Urothelium cell line (cell line): ENCODE measurements around the gene ACTN2.
"Not testable (repeated sequence)": the region's sequence is repeated elsewhere in the genome, so short reads cannot be mapped to it uniquely, and the experiment has no call there.

Source experiments
- DNase-seq: peaks from one replicate; pipeline ENCODE4 v3.0.0; 2011; ENCODE audit warnings: low spot score, mixed read lengths
- FAIRE-seq: peaks from 2 replicates; lab custom pipeline; 2011; peaks lifted over from hg19 to GRCh38; lab: Jason Lieb, UNC

The ACTN2 gene

DNA sequence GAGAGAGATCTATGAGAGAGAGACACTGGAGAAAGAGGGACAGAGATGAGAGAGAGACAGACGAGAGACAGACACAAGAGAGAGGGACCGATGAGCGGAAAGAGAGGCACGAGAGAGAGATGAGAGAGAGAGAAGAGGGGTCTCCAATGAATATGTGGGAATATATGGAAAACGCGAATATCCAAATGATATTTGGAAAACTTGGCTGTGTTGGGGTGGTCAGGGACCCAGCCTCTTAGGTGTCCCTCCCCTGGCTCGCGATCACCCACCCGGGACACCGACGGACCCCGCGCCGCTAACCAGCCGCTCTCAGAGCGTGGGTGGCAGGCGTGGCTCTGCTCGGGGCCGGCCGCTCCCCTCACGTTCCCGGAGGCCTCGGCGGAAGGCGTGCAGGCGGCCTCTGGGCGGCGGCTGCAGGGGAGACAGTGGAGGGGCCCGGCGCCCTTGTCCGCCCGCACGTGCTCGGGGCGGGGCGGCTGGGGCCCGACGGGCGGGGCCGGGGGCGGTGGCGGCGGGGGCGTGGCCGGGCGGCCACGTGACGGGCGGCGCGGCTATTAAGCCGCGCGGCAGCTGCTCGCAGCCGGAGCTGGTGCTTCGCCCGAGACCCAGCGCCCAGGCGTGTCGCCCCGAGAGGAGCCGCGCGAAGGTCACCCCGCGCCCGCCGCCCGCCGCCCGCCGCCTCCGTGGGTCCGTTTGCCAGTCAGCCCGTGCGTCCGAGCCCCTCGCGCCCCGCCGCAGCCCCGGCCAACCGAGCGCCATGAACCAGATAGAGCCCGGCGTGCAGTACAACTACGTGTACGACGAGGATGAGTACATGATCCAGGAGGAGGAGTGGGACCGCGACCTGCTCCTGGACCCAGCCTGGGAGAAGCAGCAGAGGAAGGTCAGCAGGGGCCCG lies at the start of gene ACTN2:
TSS of gene ACTN2 (plus strand) at position 583 of the 898 bp plus-strand sequence. CDS start at position 758, 175 bp downstream.
- DNase-seq = peak; percentile 84
- FAIRE-seq = no peak

DNA sequence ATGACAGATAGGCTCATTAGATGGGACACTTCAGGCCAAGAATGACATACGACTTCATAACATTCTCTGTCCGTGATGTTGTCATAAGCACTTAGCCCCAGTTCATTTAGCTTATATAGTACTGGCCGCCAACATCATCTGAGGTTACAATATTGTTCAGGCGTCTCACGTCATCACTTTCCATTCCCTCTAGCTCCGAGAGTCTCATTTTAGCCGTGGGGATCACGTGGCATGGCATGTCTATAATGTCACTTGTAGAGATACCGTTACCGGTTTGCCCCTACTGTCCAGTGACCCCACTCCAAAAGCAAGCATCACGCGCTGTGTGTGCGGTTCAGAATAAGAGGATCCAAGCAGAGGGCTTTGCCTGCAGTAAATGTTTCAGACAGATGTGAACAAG lies 47.4 kb upstream of the ACTN2 start:
- DNase-seq (no peak), FAIRE-seq (no peak)

DNA sequence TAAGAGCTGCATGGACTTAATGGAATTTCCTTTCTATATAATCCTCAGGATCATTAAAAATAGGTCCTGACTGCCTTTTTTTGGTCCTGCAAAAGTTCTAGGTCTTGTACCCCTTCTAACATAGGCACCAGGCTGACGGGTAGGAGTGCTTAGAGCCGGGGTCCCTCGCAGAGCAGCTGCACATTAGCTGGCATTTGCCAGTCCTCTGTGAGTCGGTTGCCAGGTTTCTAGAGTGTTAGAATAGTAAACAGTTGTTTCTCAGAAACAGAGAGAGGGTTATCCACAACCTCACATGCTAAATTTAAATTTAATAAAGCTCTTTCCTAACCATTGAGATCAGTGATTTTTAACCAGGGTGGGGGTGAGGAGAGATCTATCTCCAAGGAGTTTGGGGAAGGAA lies 46.6 kb upstream of the ACTN2 start:
- DNase-seq = no peak
- no peak for FAIRE-seq

DNA sequence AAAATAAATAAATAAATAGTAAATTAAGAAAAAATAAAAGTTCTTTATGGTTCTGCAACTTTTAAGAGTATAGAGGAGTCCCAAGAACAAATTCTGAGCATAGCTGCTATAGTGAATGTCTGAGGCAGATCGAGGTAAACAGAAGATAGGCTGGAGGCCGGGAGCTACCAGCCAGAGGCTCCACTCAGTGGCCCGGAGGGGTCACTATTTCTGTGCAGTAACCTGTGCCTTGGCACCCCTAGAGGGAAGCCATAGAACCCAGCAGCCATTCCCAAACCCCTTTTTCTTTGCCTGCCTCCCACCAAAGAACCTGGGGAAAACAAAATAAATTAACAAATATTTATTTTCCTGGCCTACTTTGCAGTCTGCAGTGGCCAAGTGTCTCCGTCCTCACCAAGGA lies 43.5 kb upstream of the ACTN2 start:
- no peak for DNase-seq
- FAIRE-seq = no peak

DNA sequence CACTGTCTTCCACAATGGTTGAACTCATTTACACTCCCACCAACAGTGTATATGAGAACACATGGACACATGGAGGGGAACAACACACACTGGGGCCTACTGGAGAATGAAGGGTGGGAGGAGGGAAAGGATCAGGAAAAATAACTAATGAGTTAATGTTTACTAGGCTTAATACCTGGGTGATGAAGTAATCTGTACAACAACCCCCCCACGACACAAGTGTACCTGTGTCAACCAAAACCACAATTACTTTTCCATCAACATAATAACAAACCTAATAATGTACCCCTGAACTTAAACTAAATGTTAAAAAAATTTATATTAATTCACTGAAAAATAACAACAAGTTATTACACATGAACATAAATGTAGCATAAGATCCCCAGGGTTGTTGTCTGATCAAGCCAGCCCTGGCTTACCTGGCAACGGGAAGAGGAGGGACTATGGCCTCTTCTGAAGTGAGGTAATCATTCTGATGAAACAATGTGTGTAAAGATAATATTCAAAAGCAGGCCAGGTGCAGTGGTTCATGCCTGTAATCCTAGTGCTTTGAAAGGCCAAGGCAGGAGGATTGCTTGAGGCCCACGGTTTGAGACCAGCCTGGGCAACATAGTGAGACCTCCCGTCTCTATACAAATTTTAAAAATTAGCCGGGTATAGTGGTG lies 41.2 kb upstream of the ACTN2 start:
- DNase-seq = no peak
- FAIRE-seq = no peak

DNA sequence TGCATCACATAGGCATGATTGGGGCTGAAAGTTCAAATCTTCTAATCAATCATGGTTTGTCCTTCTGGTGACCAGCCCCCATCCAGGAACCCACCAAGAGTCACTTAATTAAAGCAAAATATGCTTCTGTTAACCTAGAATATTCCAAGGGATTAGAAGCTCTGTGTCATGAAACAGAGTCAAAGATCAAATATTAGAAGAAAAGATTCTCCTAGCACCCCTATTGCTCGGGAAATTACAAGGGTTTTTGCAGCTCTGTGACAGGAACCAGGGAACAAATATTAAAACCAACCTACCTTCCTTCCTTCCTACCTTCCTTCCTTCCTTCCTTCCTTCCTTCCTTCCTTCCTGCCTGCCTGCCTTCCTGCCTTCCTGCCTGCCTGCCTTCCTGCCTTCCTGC lies 31.8 kb upstream of the ACTN2 start:
- DNase-seq (no peak), FAIRE-seq (no peak)

DNA sequence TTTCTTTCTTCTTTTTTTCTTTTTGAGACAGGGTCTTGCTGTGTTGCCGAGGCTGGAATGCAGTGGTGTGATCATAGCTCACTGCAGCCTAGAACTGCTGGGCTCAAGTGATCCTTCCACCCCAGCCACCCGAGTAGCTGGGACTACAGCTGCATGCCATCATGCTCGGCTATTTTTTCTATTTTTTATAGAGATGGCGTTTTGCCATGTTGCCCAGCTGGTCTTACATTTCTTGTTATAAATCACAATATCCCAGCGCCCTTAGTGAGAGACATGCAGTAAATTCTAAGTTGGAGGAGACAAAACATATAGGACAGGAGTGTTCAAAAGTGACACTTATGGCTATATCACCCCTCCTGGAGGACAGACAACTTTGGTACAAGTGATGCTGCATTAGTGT lies 31.3 kb upstream of the ACTN2 start:
- no peak for FAIRE-seq
- DNase-seq = no peak

DNA sequence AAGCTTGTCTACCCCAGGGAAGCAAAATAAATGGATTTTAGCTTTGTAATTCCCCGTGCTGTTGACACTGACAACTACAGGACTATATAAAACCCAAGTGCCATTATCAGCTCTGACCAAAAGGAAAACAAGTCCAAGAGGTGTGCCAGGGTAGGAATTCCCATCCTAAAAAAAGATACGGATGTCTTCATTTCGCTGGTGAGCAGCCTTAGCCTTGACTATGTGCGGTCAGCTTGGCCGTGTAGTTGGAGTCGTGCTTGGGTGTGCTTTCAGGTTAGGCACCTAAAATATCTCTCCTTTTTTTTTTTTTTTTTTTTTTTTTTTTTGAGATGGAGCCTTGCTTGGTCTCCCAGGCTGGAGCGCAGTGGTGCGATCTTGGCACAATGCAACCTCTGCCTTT lies 28.9 kb upstream of the ACTN2 start:
- DNase-seq = no peak
- no peak for FAIRE-seq

DNA sequence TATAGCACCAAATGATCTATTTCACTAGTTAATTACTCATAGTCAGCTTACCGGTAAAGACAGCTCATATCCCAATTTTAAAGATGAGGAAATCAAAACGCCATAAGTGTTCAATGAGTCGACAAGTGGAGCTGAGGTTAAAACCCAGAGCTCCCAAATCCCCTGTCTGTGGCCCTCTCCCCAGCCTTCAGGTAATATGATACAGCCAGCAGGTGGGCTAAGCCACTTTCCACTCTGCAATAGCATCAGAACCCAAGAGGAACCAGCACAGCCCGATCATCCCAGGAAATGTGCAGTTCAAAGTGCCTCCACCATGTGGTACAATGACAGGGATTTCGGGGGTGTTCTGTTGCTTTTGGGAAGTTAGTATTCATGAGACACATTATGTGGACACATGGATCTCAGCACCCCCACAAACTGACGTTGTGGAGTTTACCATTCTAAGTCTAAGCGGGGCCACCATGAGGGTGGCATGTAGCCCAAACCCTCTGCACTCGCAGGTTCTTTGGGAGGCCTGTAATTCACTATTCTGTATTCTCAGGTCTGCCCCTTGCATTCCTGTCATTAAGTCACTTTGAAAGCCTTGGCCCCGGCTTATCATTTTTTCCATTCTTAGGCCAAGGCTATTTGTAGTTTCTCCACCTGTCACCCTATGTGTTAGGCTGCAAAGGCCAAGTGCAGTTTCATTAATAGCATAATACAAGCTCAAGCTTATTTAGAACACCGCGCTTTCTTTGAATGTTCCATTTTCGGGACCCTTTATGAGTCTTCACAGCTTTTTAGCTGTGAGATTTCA lies 26.3 kb upstream of the ACTN2 start:
- DNase-seq (no peak), FAIRE-seq (no peak)

DNA sequence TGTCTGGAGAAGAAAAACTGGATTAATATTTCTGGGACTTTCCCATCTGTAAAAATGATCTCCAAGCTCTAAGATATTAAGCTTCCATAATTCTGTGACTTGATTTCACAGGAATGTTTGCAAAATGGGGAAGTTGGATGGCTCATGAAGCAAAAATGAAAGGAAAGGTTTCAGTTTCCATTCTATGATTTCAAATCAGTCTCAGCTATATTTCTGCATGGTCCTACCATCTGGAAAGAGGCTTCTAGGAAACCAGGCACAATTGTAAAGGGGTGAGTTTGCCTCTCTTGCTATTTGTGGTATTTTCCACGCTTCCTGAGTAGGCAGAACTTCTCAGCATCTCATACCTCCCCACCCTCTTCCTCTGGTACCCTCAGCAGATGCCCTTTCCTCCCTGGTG lies 22.4 kb upstream of the ACTN2 start:
- no peak for FAIRE-seq
- no peak for DNase-seq

DNA sequence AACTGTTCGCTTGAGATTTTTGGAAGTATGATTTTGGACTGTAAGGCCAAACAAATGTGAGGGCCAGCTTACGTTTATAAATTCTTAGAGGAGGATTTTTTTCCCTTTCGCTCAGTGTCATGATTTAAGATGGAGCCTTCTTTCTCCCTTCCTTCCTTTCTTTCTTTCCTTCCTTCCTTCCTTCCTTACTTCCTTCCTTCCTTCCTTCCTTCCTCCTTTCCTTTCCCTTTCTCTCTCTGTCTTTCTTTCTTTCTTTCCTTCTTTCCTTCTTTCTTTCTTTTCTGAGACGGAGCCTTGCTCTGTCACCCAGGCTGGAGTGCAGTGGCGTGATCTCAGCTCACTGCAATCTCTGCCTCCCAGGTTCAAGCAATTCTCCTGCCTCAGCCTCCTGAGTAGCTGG lies 17.4 kb upstream of the ACTN2 start:
- not testable (repeated sequence) for FAIRE-seq, DNase-seq

DNA sequence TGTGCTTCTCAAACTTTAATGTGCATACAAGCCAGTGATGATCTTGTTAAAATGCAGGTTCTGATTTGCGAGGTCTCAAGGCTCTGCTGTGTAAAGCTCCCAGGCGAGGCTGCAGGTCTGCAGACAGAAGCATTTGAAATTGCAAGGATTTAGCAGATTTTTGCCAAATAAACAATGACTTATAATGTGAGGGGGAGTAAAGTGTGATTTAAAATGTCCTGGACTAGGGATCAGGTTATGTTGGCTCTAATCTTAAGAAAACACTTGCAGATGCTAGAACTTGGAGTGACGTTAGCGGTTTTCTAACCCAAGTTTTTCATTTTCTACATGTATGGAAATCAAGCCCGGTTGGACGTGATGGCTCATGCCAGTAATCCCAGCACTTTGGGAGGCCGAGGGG lies 16.2 kb upstream of the ACTN2 start:
- FAIRE-seq (no peak), DNase-seq (no peak)

DNA sequence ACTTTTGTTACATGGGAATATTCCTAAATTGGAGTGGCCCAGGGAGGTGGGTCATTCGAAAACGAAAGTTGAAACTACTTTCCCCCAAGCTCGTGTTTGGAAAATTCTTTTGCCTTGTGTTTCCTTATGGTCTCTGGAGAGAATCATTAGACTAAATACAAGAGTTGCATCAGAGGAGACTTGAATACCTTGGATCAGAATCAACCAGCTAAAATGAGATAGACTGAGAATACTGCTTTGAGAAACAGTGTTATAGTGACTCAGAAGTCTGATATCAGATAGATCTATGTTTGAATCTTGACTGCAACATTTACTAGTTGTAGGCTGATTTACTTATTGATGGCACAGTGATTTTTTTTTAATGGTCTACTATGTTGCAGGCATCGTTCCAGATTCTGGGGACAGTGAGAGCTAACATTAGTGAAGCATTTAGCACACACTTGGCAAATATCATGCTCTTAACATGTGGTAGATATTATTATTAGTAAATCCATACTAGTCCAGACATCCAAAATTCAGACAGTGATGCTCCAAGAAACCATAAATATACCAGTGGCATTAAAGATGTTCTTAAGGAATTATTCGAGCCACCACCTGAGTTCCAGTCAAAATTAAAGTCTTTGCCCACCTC lies 12.9 kb upstream of the ACTN2 start:
- DNase-seq = no peak
- FAIRE-seq = no peak

DNA sequence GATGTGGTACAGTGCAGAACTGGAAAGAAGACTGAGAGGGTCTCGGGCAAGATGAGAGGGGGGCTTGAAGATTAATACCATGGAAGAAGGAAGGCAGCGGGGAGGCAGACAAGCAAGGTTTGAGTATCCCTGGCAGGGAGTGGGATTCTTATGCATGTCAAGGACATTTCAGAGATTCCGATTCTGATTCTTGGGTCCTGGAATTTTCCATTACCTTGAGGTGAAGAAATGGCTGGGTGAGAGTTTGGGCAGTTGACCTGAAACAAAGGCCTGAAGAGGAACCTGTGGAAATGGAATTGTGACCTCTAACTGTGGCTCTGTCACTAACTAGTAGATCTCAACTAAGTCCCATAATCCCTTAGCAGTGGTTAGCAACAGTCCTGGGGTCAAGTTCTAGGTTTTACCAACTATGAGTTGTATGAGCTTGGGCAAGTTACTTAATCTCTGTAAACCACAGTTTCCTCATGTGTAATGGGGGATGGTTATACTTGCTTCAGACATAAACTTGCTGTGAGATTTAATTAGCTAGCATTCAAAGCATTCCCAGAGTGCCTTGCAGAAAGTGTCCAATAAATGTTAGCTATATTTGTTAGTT lies 8.6 kb upstream of the ACTN2 start:
- DNase-seq = no peak

DNA sequence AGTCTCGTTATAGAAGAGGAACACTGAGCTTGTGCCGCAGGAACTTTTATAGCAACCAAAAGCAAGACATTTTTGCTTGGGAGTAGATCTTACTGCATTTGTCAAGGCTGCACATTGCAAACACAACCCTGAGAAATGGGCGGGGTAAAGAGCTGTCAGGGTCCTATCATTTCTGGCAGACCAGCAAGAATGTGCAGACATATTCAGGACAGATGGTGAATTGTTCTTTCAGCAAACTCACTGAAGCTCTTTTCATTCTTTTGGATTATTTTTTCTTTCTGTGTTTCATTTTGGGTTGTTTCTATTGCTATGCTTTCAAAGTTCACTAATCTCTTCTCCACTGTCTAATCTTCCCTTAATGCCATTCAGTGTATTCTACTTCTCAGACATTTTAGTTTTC lies 5.1 kb upstream of the ACTN2 start:
- no peak for FAIRE-seq

More for the DNA sequence above, 8.6 kb upstream of the ACTN2 start:
- FAIRE-seq = no peak

DNA sequence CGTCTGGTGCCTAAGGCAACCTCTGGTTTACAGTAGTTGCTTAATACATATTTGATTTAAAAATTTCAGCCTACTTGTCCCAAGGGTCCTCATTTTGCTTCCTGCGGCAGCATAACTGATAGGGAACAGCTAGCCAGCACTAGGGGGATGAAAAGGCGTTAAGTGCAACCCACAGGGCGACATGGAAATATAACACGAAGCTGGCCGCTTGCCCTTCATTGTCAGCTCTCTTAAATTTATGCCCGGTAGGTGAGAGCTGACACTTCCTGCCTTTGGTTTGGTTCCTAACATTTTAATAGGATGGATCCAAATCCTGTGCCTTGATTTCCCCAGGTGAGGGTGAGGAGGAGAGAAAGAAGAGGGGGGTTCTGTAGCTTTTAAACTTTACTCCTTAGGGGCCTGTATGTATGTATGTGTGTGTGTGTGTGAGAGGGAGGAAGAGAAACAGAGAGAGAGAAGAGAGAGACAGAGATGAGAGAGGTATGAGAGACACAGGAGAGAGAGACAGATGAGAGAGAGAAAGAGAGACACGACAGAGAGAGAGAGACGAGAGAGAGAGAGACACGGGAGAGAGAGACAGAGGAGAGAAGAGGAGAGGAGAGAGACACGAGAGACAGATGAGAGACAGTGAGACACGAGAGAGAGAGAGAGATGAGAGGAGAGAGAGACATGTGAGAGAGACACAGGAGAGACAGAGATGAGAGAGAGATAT lies 938 bp upstream of the ACTN2 start:
- DNase-seq (no peak), FAIRE-seq (no peak)

More for the DNA sequence above, 5.1 kb upstream of the ACTN2 start:
- no peak for DNase-seq

DNA sequence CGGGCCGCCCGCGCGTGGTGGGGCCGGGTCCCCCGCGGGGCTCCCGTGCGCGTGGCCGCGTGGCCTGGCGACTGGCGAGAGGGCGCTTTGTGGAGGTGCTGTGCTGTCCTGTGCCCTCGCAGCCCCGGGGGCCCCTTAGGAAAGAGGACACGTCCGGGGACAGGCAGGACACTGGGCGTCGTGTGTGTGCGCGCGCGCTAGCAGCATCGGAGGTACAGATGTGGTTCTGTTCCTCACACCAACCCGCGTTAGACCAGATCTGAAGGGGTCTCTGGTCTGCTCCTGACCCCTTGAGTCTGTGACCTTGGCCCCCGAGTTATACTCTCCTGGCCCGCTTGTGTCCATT lies 489 bp downstream of the ACTN2 start:
- FAIRE-seq = no peak

DNA sequence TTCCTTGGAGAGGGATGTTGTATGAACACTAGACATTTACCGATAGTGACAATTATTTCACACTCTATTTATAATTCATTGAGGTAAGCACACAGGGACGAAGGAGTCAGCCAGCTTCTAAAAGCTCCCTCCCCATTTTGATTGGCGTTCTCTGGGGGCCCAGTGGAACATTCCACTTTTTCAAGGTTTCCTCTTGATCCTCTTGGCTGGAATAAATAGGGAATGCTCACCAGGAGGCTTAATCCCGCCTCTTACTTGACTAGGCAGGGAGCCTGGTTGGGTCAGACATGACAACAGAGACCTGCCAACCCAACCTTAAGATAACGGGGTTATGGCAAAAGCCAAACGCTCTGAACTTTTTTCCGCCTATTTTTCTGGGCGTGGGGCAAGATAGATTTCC lies 974 bp downstream of the ACTN2 start:
- DNase-seq (no peak), FAIRE-seq (no peak)

More for the DNA sequence above, 489 bp downstream of the ACTN2 start:
- no peak for DNase-seq

DNA sequence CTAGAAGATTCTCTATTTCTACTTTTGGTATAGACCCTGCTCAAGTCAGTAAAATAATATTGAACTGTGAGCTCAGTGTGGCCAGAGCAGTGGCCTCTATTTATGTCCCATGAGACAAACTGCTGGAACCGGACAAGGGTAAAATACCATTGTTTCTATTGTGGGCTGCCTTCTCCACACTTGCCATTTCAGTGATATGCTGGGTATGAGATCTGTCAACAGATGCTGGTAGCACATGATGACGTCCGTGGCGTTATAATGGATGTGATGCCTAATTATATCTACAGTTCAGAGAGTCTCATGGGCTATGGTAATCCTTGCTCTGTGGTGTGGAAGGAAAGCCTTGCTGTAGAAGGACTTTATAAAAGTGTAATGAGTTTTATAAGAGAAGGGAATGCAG lies 2.4 kb downstream of the ACTN2 start:
- FAIRE-seq = no peak
- DNase-seq = no peak
